Measurements from ENCODE around the gene SLC30A1.

DNA sequence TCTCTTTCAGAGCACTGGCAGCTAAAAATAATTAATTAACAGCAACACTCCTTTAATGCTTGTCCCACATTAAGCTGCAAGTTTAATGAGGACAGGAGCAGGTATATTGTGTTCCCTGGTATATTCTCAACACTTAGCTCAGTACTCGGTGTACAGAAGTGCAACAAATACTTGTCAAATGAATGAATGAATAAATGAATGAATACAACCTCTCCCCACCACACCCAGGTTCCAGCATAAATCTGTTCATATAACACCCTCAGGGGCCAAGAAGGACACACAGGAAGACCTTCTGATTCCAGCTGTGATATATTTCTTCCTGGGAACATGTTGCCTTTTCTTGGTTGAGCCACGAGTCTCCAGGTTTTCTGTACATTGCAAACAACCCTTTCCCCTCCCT is 48.9 kb downstream of the SLC30A1 start:
- TF ChIP-seq, protein P1, sequence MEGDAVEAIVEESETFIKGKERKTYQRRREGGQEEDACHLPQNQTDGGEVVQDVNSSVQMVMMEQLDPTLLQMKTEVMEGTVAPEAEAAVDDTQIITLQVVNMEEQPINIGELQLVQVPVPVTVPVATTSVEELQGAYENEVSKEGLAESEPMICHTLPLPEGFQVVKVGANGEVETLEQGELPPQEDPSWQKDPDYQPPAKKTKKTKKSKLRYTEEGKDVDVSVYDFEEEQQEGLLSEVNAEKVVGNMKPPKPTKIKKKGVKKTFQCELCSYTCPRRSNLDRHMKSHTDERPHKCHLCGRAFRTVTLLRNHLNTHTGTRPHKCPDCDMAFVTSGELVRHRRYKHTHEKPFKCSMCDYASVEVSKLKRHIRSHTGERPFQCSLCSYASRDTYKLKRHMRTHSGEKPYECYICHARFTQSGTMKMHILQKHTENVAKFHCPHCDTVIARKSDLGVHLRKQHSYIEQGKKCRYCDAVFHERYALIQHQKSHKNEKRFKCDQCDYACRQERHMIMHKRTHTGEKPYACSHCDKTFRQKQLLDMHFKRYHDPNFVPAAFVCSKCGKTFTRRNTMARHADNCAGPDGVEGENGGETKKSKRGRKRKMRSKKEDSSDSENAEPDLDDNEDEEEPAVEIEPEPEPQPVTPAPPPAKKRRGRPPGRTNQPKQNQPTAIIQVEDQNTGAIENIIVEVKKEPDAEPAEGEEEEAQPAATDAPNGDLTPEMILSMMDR (IDR thresholded peaks at IDR 0.05): no peak
- TF ChIP-seq POLR2A (IDR thresholded peaks at IDR 0.05): no peak
- TF ChIP-seq EP300 (IDR thresholded peaks at IDR 0.05): no peak
